ENCODE results near the gene ARHGEF12.

The ARHGEF12 gene, protein sequence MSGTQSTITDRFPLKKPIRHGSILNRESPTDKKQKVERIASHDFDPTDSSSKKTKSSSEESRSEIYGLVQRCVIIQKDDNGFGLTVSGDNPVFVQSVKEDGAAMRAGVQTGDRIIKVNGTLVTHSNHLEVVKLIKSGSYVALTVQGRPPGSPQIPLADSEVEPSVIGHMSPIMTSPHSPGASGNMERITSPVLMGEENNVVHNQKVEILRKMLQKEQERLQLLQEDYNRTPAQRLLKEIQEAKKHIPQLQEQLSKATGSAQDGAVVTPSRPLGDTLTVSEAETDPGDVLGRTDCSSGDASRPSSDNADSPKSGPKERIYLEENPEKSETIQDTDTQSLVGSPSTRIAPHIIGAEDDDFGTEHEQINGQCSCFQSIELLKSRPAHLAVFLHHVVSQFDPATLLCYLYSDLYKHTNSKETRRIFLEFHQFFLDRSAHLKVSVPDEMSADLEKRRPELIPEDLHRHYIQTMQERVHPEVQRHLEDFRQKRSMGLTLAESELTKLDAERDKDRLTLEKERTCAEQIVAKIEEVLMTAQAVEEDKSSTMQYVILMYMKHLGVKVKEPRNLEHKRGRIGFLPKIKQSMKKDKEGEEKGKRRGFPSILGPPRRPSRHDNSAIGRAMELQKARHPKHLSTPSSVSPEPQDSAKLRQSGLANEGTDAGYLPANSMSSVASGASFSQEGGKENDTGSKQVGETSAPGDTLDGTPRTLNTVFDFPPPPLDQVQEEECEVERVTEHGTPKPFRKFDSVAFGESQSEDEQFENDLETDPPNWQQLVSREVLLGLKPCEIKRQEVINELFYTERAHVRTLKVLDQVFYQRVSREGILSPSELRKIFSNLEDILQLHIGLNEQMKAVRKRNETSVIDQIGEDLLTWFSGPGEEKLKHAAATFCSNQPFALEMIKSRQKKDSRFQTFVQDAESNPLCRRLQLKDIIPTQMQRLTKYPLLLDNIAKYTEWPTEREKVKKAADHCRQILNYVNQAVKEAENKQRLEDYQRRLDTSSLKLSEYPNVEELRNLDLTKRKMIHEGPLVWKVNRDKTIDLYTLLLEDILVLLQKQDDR (N-terminal part only)

DNA sequence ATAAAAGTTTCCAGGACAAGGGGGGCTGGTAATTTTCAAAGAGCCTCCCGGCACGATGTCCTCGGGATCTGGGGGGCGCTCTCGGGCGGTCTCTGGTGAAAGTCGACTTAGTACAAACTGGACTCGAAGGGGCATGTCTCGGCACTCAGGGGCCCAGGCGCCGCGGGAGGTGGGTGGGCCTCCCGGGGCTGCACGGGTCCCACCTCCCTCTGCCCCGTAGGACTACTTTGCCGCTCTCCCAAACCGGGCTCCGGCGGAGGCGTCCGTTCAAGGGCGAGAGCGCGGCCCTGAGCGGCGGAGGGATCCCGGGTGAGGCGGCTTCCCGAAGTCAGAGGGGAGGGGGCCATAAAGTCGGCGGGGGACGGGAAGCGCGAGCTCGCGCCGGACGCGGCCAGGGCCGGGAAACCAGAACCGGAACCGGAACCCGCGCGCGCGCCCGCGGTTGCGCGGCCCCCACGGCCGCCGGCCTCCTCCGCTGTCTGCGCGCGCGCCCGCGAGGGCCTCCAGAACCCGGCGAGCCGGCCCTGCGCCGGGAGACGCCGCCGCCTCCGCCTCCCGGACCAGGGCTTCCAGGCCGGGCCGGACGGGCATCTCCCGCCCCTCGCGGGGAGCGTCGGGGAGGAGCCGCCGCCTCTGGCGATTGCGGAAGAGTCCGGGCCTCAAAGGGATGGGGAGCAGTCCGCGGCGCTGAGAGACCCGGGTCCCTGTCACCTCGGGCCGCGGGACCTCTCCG lies at the start of gene ARHGEF12:
Gene ARHGEF12, plus strand, starts transcription at position 506 of the 733 bp plus-strand sequence. CDS start 831 bp downstream, outside the sequence.
- Mint-ChIP-seq H3K4me3 (peak within 1 kb of the TSS; percentile 92), H3K27me3 (ENCODE audit: low read depth) (peaks cover 51% of the 10 kb centered on the region), H3K27ac (peak within 1 kb of the TSS; percentile 74), H3K9me3 (no peaks in the 10 kb centered on the region), H3K36me3 (ENCODE audit: low read depth) (peaks cover 9% of the 10 kb centered on the region), H3K4me1 (ENCODE audit: low read depth) (peaks cover 33% of the 10 kb centered on the region)

DNA sequence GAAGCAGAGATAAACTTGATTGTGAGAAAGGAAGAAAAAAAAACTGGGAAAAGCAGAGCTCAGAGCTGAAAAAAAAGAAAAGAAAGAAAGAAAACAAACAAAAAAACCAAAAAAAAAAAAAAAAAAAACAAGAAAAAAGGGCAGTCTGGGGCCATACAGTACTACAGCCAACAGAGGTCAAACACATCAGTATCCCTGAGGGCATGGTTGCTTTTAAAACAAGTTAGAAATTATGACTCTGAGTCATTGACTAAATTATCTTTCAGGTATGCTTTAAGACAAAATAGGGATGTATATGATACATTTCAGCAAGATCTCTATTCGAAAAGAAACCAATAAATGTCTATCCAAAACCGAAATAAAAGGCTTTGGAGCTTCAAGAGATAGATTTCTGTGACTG lies 48.2 kb upstream of the ARHGEF12 start:
- H3K27me3 Mint-ChIP-seq (ENCODE audit: low read depth), result peaks cover 48% of the 10 kb centered on the region

DNA sequence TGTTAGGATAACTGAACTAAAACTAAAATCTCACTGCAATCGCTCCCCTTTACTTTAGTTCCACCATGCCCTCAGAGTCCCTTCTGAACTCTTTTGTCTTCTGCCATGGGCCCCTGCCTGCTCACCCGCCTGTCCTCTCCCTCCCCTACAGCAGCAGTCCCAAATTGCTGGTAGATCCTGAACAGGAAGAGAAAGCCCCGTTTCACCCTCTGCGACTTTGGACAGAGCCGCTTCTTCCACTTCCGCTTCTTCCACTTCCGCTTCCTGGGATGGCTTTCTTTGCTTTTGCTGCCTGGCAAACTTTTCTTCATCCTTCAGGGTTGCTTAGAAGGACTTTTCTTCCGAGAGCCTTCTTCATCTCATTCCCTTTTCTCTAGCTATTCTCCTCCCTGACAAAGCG lies 46.8 kb upstream of the ARHGEF12 start:
- Mint-ChIP-seq H3K27me3 (ENCODE audit: low read depth) (peaks cover 61% of the 10 kb centered on the region), H3K4me3 (no peak overlapping the region), H3K9me3 (no peaks in the 10 kb centered on the region), H3K36me3 (ENCODE audit: low read depth) (no peaks in the 10 kb centered on the region), H3K4me1 (ENCODE audit: low read depth) (no peaks in the 10 kb centered on the region), H3K27ac (no peak overlapping the region)

More for the DNA sequence above, 48.2 kb upstream of the ARHGEF12 start:
- H3K9me3 Mint-ChIP-seq, result no peaks in the 10 kb centered on the region
- no peak overlapping the region for H3K27ac Mint-ChIP-seq
- H3K4me1 Mint-ChIP-seq (ENCODE audit: low read depth), result no peaks in the 10 kb centered on the region
- H3K36me3 Mint-ChIP-seq (ENCODE audit: low read depth), result no peaks in the 10 kb centered on the region
- H3K4me3 Mint-ChIP-seq, result no peak overlapping the region

DNA sequence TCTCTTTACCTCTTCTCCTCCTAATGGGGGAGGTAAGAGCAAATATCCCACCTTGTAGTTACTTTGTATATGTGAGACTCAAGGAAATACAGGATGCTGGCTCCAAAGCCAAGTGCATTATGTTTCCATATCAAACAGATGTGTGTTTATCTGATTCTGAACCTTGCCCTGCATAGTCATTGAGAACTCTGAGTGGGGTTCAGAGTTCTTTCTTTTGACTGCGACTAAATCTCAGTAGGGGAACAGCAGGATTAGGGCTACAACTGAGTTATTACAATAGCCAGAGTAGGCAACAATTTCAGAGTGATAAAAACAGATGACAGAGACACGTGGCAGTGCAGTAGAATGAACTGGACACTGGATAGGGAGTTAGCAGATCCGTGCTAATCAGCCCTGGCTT lies 45.3 kb upstream of the ARHGEF12 start:
- Mint-ChIP-seq H3K4me1 (ENCODE audit: low read depth) (no peaks in the 10 kb centered on the region), H3K4me3 (no peak overlapping the region), H3K9me3 (no peaks in the 10 kb centered on the region), H3K27me3 (ENCODE audit: low read depth) (peaks cover 74% of the 10 kb centered on the region), H3K27ac (no peak overlapping the region), H3K36me3 (ENCODE audit: low read depth) (no peaks in the 10 kb centered on the region)

DNA sequence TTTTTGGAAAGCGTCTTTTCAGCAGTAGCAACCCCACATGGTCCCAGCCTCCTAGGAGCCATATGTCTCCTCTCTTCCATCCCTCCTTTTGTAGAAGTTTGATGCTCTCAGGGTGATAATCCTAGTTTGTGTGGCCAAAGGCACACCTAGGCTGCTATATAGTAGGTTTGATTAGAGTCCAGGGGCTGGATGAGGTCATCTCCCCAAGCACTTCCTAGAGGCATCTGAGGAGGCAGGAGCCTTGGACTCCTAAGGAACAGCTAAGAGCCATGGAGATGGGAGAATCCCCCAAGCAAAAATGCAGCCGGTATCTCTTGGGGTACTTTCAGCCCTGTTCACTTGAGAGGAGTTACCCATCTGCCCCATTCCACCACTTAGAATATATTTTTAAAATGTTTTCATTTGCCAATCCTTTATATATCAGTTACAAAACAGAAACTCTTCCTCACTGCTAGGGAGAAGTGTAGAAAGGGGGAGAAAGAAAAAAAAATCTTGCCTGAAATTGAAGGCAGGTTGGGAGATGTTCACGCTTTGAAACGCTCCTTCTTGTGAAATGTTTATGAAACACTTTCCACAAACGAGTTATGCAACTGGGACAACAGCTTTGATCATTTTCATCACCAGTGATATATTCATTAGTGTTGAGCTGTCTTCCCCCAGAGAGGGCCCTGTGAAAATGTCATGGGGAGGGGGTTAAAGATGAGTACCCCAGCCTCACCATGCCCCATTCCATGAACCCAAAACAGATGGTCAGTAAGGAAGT lies 43.0 kb upstream of the ARHGEF12 start:
- no peaks in the 10 kb centered on the region for H3K9me3 Mint-ChIP-seq
- peaks cover 82% of the 10 kb centered on the region for H3K27me3 Mint-ChIP-seq (ENCODE audit: low read depth)
- H3K4me3 Mint-ChIP-seq, result no peak overlapping the region
- no peaks in the 10 kb centered on the region for H3K4me1 Mint-ChIP-seq (ENCODE audit: low read depth)
- H3K27ac Mint-ChIP-seq, result no peak overlapping the region
- H3K36me3 Mint-ChIP-seq (ENCODE audit: low read depth), result no peaks in the 10 kb centered on the region

DNA sequence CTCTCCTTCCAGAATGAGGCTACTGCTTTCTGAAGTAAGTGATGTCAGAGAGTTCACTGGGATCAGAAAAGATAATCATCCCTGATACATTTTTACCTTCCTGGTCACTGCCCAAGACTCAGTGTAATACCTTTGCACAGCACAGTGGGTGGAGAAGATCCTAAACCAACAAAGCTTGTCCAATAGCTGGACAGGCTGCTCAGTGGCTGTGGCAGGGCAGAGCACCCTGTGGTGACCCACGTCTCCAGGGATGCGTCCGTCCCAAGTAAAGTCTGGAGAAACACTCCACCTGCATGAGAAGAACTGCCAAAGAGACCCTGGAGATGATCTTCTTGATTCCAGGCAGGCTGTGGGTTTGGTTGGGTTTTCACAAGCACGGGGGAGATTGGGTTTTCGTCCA lies 42.1 kb upstream of the ARHGEF12 start:
- Mint-ChIP-seq H3K4me3 (no peak overlapping the region), H3K27me3 (ENCODE audit: low read depth) (peaks cover 84% of the 10 kb centered on the region), H3K36me3 (ENCODE audit: low read depth) (no peaks in the 10 kb centered on the region), H3K27ac (no peak overlapping the region), H3K4me1 (ENCODE audit: low read depth) (no peaks in the 10 kb centered on the region), H3K9me3 (no peaks in the 10 kb centered on the region)

DNA sequence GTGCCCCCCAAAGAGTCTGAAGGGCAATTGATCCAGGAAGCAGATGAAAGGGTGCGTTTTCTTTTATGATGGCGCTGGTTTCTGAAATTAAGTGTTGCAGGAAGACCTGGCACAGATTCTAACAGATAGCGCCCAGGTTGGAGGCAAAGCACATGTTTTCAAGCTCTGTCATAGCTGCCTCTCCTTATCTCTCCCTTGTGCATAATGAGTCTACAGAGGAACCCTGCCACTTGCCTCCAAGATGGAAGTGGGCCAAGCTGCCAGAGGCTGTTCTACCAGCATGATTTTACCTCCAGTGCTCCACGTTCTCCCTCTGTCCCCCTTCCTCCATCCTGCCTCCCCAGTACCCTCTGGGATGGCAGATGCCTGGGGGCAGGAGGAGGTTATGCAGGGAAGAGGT lies 41.1 kb upstream of the ARHGEF12 start:
- H3K27me3 Mint-ChIP-seq (ENCODE audit: low read depth), result peaks cover 83% of the 10 kb centered on the region
- no peaks in the 10 kb centered on the region for H3K9me3 Mint-ChIP-seq
- H3K4me1 Mint-ChIP-seq (ENCODE audit: low read depth), result no peaks in the 10 kb centered on the region
- no peak overlapping the region for H3K27ac Mint-ChIP-seq
- no peaks in the 10 kb centered on the region for H3K36me3 Mint-ChIP-seq (ENCODE audit: low read depth)
- H3K4me3 Mint-ChIP-seq, result no peak overlapping the region

DNA sequence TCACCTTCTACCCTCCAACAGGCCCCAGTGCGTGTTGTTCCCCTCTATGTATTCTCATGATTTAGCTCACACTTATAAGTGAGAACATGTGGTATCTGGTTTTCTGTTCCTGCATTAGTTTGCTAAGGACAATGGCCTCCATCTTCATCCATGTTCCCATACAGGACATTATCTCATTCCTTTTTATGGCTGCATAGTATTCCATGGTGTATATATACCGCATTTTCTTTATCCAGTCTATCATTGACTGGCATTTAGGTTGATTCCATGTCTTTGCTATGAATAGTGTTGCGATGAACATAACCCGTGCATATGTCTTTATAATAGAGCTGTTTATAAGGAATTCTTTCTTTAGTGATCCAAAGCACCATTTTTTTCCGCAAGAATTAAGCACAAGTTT lies 39.7 kb upstream of the ARHGEF12 start:
- H3K4me3 Mint-ChIP-seq, result no peak overlapping the region
- no peaks in the 10 kb centered on the region for H3K4me1 Mint-ChIP-seq (ENCODE audit: low read depth)
- H3K9me3 Mint-ChIP-seq, result no peaks in the 10 kb centered on the region
- H3K27ac Mint-ChIP-seq, result no peak overlapping the region
- H3K36me3 Mint-ChIP-seq (ENCODE audit: low read depth), result no peaks in the 10 kb centered on the region
- peaks cover 77% of the 10 kb centered on the region for H3K27me3 Mint-ChIP-seq (ENCODE audit: low read depth)

DNA sequence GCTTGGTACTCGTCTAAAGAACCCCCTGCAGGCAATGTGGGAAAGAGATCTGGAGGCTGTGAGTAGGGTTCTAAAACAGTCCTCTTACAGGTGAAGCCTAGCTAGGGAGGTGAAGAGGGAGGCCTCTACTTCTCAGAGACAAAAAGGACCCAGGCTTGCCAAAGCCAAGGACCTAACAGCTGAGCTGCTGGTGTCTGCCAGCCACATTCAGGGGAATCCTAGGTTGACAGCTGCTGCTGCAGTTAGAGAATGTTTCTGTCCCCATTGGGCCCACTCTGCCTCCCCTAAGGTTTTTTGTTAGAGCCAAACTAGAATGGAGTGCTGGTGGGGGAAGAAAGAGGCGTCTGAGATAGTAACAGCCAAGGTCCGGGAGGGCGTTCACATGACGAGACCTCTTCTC lies 37.8 kb upstream of the ARHGEF12 start:
- Mint-ChIP-seq H3K27me3 (ENCODE audit: low read depth) (peaks cover 73% of the 10 kb centered on the region), H3K4me3 (no peak overlapping the region), H3K9me3 (no peaks in the 10 kb centered on the region), H3K36me3 (ENCODE audit: low read depth) (no peaks in the 10 kb centered on the region), H3K4me1 (ENCODE audit: low read depth) (no peaks in the 10 kb centered on the region), H3K27ac (peak overlapping the region; percentile 49)

DNA sequence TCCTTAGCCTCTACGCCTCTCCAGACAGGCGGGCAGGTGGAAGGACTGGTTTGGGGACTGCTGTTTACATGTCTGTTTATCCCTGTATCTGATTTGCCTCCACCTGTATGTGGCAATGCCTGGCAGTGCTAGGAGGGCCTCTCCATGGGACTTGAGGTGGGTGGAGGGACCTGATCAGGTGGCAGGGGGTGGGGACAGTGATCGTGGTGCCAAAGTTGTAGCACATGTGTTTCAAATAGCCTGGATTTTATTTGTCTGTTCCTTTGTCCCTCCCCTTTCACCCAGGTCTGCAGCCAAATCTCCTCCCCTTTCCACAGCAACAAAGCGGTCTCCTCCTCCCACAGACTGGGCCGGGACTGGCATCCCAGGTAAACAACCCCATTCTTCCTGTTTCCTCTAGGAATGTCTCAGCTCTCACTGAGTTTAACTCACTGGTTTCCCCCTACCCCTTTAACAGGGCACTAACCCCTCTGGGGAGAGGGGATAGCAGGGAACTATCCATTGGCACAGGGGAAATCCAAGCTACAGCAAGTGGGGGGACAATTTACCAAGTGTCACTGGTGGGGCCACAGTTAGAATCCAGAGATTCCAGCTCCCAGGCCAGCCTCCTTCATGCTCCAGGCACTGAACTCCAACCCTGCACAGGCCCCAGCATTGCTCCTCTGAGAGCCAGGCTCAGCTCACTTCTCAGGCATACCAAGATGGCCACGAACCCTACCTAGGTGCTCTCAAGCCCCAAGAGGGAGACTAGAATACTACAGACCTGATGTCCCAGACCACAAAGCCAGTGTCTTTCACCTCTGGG lies 34.0 kb upstream of the ARHGEF12 start:
- no peak overlapping the region for H3K27ac Mint-ChIP-seq
- H3K36me3 Mint-ChIP-seq (ENCODE audit: low read depth), result no peaks in the 10 kb centered on the region
- H3K4me3 Mint-ChIP-seq, result no peak overlapping the region
- H3K9me3 Mint-ChIP-seq, result no peaks in the 10 kb centered on the region
- H3K4me1 Mint-ChIP-seq (ENCODE audit: low read depth), result no peaks in the 10 kb centered on the region
- H3K27me3 Mint-ChIP-seq (ENCODE audit: low read depth), result peaks cover 50% of the 10 kb centered on the region

DNA sequence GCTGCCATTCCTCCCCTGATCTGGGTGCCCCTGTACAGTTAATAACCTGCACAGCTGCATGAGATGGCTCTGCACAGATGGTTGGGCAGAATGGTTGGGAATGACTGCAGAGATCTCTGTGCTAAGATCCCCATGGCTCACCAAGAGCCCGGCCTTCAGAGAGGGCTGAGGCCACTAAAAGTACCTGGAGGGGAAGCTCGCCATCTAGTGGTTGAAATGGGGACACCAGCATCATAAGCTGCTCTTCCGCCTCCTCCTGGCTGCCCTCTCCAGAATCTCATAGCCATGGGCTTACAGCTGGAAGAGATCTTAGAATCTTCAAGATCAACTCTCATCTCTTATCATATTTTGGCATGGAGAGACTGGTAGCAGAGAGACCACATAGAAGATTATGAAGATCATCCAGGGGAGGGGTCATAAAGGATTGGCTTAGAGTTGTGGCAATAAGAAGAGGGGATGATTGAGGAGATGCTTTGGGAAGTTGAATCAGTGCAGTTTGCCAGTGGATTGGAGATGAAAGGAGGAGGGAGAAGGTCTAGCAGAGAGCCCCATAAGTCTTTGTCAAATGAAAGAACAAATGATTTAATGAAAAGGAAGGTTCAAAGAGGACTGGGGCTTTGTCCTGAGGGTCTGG lies 33.1 kb upstream of the ARHGEF12 start:
- no peak overlapping the region for H3K27ac Mint-ChIP-seq
- H3K4me1 Mint-ChIP-seq (ENCODE audit: low read depth), result no peaks in the 10 kb centered on the region
- no peaks in the 10 kb centered on the region for H3K36me3 Mint-ChIP-seq (ENCODE audit: low read depth)
- peaks cover 43% of the 10 kb centered on the region for H3K27me3 Mint-ChIP-seq (ENCODE audit: low read depth)
- no peaks in the 10 kb centered on the region for H3K9me3 Mint-ChIP-seq
- H3K4me3 Mint-ChIP-seq, result no peak overlapping the region

DNA sequence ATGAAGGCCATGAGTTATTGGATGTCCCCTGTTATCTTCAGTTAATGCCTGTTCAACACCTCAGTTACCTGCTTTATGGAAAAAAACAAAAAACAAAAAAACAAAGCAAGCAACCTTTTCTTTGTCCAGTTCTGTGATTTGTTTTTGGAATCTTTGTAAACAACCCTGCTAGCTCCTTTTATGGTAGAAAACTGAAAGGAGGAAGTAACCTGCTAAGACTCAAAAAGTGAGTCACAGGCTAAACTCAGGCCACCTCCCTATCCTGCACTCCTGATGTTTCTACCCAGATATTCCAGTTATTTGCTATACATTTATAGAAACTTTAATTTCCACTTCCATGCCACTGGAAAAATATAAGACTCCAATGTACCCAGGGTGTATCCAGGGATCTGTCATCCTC lies 31.7 kb upstream of the ARHGEF12 start:
- no peak overlapping the region for H3K4me3 Mint-ChIP-seq
- H3K27ac Mint-ChIP-seq, result no peak overlapping the region
- H3K27me3 Mint-ChIP-seq (ENCODE audit: low read depth), result peaks cover 33% of the 10 kb centered on the region
- no peaks in the 10 kb centered on the region for H3K36me3 Mint-ChIP-seq (ENCODE audit: low read depth)
- H3K4me1 Mint-ChIP-seq (ENCODE audit: low read depth), result no peaks in the 10 kb centered on the region
- no peaks in the 10 kb centered on the region for H3K9me3 Mint-ChIP-seq

DNA sequence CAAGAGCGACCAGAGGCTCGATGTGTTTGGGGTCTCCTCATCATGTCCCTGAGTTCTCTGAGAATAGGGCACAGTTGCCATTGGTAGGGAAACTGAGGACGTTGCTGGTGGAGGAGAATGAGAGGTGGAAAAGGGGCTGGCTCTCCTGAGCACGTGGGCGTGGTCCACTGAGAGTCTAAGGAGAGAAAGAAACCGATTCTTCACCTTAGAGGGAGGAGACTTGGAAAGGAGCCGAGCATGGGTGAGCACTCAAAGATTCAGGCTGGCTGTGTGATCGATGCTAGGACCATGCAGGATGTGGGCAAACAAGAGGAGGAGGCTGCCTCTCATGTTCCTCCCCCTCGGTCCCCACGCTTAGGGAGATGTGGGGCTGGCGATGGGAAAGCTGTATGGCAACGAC lies 30.9 kb upstream of the ARHGEF12 start:
- H3K4me3 Mint-ChIP-seq, result no peak overlapping the region
- no peaks in the 10 kb centered on the region for H3K36me3 Mint-ChIP-seq (ENCODE audit: low read depth)
- H3K27ac Mint-ChIP-seq, result no peak overlapping the region
- no peaks in the 10 kb centered on the region for H3K9me3 Mint-ChIP-seq
- H3K27me3 Mint-ChIP-seq (ENCODE audit: low read depth), result peaks cover 29% of the 10 kb centered on the region
- no peaks in the 10 kb centered on the region for H3K4me1 Mint-ChIP-seq (ENCODE audit: low read depth)

Data from T-helper 1 cell treated with Interleukin-12 subunit alpha and Interleukin-12 subunit beta and Interleukin-4 antibody, amounts not matched to agents 30 μg/mL and 1 μg/mL, for 36 hours (primary cell).